A673 (cell line): ENCODE measurements around the gene BRWD1.

Experiments used
- CTCF ChIP-seq: fragments of 300-800, 200-600 bp; sonication (generic); conservative IDR thresholded peaks from 2 replicates; pipeline ENCODE4 v1.5.1; 2017; ENCODE audit warnings: low read depth, mild to moderate bottlenecking, antibody characterized with exemption, low read length, moderate library complexity, mixed read lengths
- EZH2 ChIP-seq: fragments of 200-600 bp; sonication (generic); IDR thresholded peaks from 2 replicates; pipeline ENCODE4 v1.6.1; 2017; ENCODE audit warnings: borderline replicate concordance, low read depth, mild to moderate bottlenecking, mixed read lengths, antibody characterized with exemption, low read length; ENCODE audit not compliant: poor library complexity, severe bottlenecking

- no peak for TF ChIP-seq CTCF
- no peak for TF ChIP-seq EZH2
Observed at GRCh38 chr21:39334611-39335010, 21.2 kb upstream of the BRWD1 start.
